HepG2 (cell line): Measurements from ENCODE around the gene MGST2. TPM values are rescaled to one million over a fixed set of nuclear protein-coding genes. Genes with fewer than 3 reads are reported as not detected.

Experiments
- ARHGAP35 ChIP-seq: sonication (generic); formaldehyde crosslinking; IDR thresholded peaks from 2 replicates; pipeline ENCODE4 v1.9.0; 2022; ENCODE audit warnings: mild to moderate bottlenecking, inconsistent platforms, moderate library complexity, missing genetic modification reagents, borderline replicate concordance
- ARID5B ChIP-seq: IDR thresholded peaks from 2 replicates; pipeline ENCODE4 v1.4.0; 2020; ENCODE audit warnings: mild to moderate bottlenecking, missing genetic modification reagents
- ARNT ChIP-seq: fragments of 450-650 bp; IDR thresholded peaks from 2 replicates; pipeline ENCODE4 v1.6.1; 2017
- ATF4 ChIP-seq, 2 experiments: fragments of 450-650 bp in 1 of 2; sonication (generic) in 1 of 2; formaldehyde crosslinking; IDR thresholded peaks; 2 replicates each; pipeline versions ENCODE4 v1.5.0 to v1.8.0; 2020 to 2022; ENCODE audit warnings: mild to moderate bottlenecking in 1 of 2, missing genetic modification reagents in 1 of 2
- ATF5 ChIP-seq: sonication (generic); formaldehyde crosslinking; IDR thresholded peaks from 2 replicates; pipeline ENCODE4 v1.4.0; 2020; ENCODE audit warnings: mild to moderate bottlenecking, low read depth, missing genetic modification reagents
- CENPT ChIP-seq: sonication (generic); formaldehyde crosslinking; IDR thresholded peaks from 2 replicates; pipeline ENCODE4 v1.8.0; 2022; ENCODE audit warnings: low read depth, mild to moderate bottlenecking, moderate library complexity, missing genetic modification reagents
- FLYWCH1 ChIP-seq: sonication (generic); formaldehyde crosslinking; IDR thresholded peaks from 2 replicates; pipeline ENCODE4 v1.8.1; 2023; ENCODE audit warnings: mild to moderate bottlenecking, missing genetic modification reagents
- HNRNPL ChIP-seq: fragments of 200-400 bp; formaldehyde crosslinking; IDR thresholded peaks from 2 replicates; pipeline ENCODE4 v1.6.1; 2017; ENCODE audit warnings: mild to moderate bottlenecking, low read depth, low read length
- MED1 ChIP-seq: sonication (generic); formaldehyde crosslinking; IDR thresholded peaks from 2 replicates; pipeline ENCODE4 v1.4.0; 2020; ENCODE audit warnings: missing genetic modification reagents
- PHF21A ChIP-seq: sonication (generic); formaldehyde crosslinking; IDR thresholded peaks from 2 replicates; pipeline ENCODE4 v1.5.0; 2020; ENCODE audit warnings: mild to moderate bottlenecking, missing genetic modification reagents
- RBFOX2 ChIP-seq: fragments of 200-400 bp; formaldehyde crosslinking; IDR thresholded peaks from 2 replicates; pipeline ENCODE4 v1.6.1; 2017; ENCODE audit warnings: low read depth, mild to moderate bottlenecking, low read length
- RELA ChIP-seq: sonication (generic); formaldehyde crosslinking; IDR thresholded peaks from 2 replicates; pipeline ENCODE4 v1.4.0; 2020; ENCODE audit warnings: missing genetic modification reagents
- SMYD3 ChIP-seq: sonication (generic); formaldehyde crosslinking; IDR thresholded peaks from 2 replicates; pipeline ENCODE4 v1.8.1; 2023; ENCODE audit warnings: mild to moderate bottlenecking, missing genetic modification reagents
- SP4 ChIP-seq: sonication (generic); formaldehyde crosslinking; IDR thresholded peaks from 2 replicates; pipeline ENCODE4 v1.8.1; 2023; ENCODE audit warnings: mild to moderate bottlenecking, missing genetic modification reagents
- TFAP4 ChIP-seq: sonication (generic); IDR thresholded peaks from 2 replicates; pipeline ENCODE4 v1.6.1; 2016; ENCODE audit warnings: low read depth, borderline replicate concordance
- ZKSCAN8 ChIP-seq: IDR thresholded peaks from 2 replicates; pipeline ENCODE4 v1.6.1; 2016; ENCODE audit warnings: borderline replicate concordance, missing genetic modification reagents, missing compliant biosample characterization
- ZNF431 ChIP-seq: sonication (generic); formaldehyde crosslinking; IDR thresholded peaks from 2 replicates; pipeline ENCODE4 v1.9.0; 2022; ENCODE audit warnings: missing genetic modification reagents, low read depth, mild to moderate bottlenecking, borderline replicate concordance
- ZNF441 ChIP-seq: sonication (generic); formaldehyde crosslinking; IDR thresholded peaks from 2 replicates; pipeline ENCODE4 v1.7.0; 2021; ENCODE audit warnings: missing genetic modification reagents, borderline replicate concordance
- ZNF615 ChIP-seq: sonication (generic); formaldehyde crosslinking; IDR thresholded peaks from 2 replicates; pipeline ENCODE4 v1.5.0; 2020; ENCODE audit warnings: mild to moderate bottlenecking, missing genetic modification reagents, borderline replicate concordance
- ZNF83 ChIP-seq: sonication (generic); formaldehyde crosslinking; IDR thresholded peaks from 2 replicates; pipeline ENCODE4 v1.4.0; 2020; ENCODE audit warnings: missing genetic modification reagents, mild to moderate bottlenecking, borderline replicate concordance
- ZSCAN5A ChIP-seq: sonication (generic); formaldehyde crosslinking; IDR thresholded peaks from 2 replicates; pipeline ENCODE4 v1.8.0; 2022; ENCODE audit warnings: mild to moderate bottlenecking, missing genetic modification reagents, borderline replicate concordance
- polyA plus RNA-seq, 8 experiments: library from polyadenylated mRNA; depleted of rRNA in 3 of 8; stranded (reverse) in 7 of 8; unstranded in 1 of 8; fragments of >200 nt; fragmentation: Illumina TruSeq in 4 of 8; extraction: Trizol in 4 of 8; gene quantifications; 2 replicates each; pipeline versions ENCODE4 v1.2.1 to v1.2.3, GENCODE V29; 2011 to 2016; ENCODE audit warnings: low read depth in 4 of 8, missing spikeins in 1 of 8, mixed read lengths in 1 of 8; ENCODE audit not compliant: insufficient read depth in 1 of 8
- total RNA-seq, 5 experiments: library from RNA; depleted of rRNA; stranded (reverse); fragments of >200 nt; fragmentation: Illumina TruSeq; extraction: Trizol; gene quantifications; 2 replicates each; pipeline ENCODE4 v1.2.3, GENCODE V29; 2016; ENCODE audit warnings: low read depth in 1 of 5

MGST2 gene
- total and polyA plus RNA-seq, 2 of the 13 experiments (the other 11 are each of a cell fraction or from before 2014, with no cell fraction given), result 205 to 416 TPM

- TF ChIP-seq ZNF431 (CRISPR knock-in tag) (no peak), ARHGAP35 (CRISPR knock-in tag) (no peak), MED1 (CRISPR knock-in tag) (peak; percentile 55), HNRNPL (no peak), ARID5B (CRISPR knock-in tag) (peak; percentile 45; the same call in 1 of the 2 replicates), ATF4 (CRISPR knock-in tag; IDR thresholded peaks at IDR 0.05) (0 out of 4 replicates have a peak, but pooled peaks of 1 of the 2 experiments have one; percentile 39), ZNF441 (no peak), ZKSCAN8 (CRISPR knock-in tag) (no peak), ATF5 (CRISPR knock-in tag) (no peak), ZSCAN5A (CRISPR knock-in tag) (no peak), FLYWCH1 (no peak), ZNF615 (CRISPR knock-in tag) (no peak), SP4 (CRISPR knock-in tag) (no peak), RELA (CRISPR knock-in tag) (no peak), ZNF83 (CRISPR knock-in tag) (no peak), CENPT (CRISPR knock-in tag) (no peak), RBFOX2 (no peak), PHF21A (CRISPR knock-in tag) (peak; percentile 57; the same call in 1 of the 2 replicates), ARNT (no peak), TFAP4 (no peak), SMYD3 (CRISPR knock-in tag) (no peak)
Measured at GRCh38 chr4:139740531-139741041, 75.0 kb downstream of the MGST2 start (continued).
